ENCODE results near the gene DACH1. TPM values are rescaled to one million over a fixed set of nuclear protein-coding genes. Genes with fewer than 3 reads are reported as not detected.

The DACH1 gene
- total and polyA plus RNA-seq, 2 donors (not counting 3 experiments of a cell fraction or from before 2014, with no cell fraction given) = 8.6 to 28.3 TPM

GRCh38 chr13:71577127-71577526, 289.9 kb downstream of the DACH1 start:
- DNase-seq (ENCODE audit: low read depth, low spot score) = no peak
- CTCF ChIA-PET = no interaction called here
- intact Hi-C loops (cut with micrococcal nuclease) (no loop called here), dilution Hi-C loops (cut with MboI; ENCODE audit: extremely low pct_ligation_motif_present, low sequenced_read_pairs) (no loop called here)
- POLR2A ChIA-PET = no interaction called here
- no TSS peak for BruUV-seq (replicated peaks)
- H3K4me2 ChIP-seq (ENCODE audit: insufficient read depth, low read length) = no peak overlapping the region
- no peak for FAIRE-seq
- H3K4me1 ChIP-seq (ENCODE audit: control insufficient read depth, extremely low read depth, insufficient read depth, low read length) = peaks cover 2% of the 10 kb centered on the region
- H3K27ac ChIP-seq (ENCODE audit: insufficient read depth, low read depth, low read length) = no peak overlapping the region
- H3K9me1 ChIP-seq (replicated peaks; ENCODE audit: control insufficient read depth, extremely low read depth, insufficient read depth, low read length) = no peaks in the 10 kb centered on the region
- H3K79me2 ChIP-seq (ENCODE audit: control insufficient read depth, insufficient read depth, low read length) = no peaks in the 10 kb centered on the region
- H3K9ac ChIP-seq (replicated peaks; ENCODE audit: extremely low read depth, insufficient read depth, low read length) = no peak overlapping the region
- H2AFZ ChIP-seq (ENCODE audit: low read depth, low read length) = peak overlapping the region; percentile 24
- no peaks in the 10 kb centered on the region for H3K27me3 ChIP-seq (ENCODE audit: control insufficient read depth in 2 of 2, insufficient read depth in 2 of 2, low read length in 2 of 2)
- no peaks in the 10 kb centered on the region for H3K9me3 ChIP-seq (replicated peaks; ENCODE audit: control insufficient read depth, insufficient read depth, low read length)
- no peak for TF ChIP-seq MAX (IDR thresholded peaks at IDR 0.05; ENCODE audit: insufficient read depth, insufficient read length)
- TF ChIP-seq JUN (IDR thresholded peaks at IDR 0.05; ENCODE audit: borderline replicate concordance, insufficient read depth, insufficient read length, low read depth) = no peak
- no peak for TF ChIP-seq GATA2 (IDR thresholded peaks at IDR 0.05; ENCODE audit: insufficient read depth, insufficient read length, low read depth, low read length)
- no peak for TF ChIP-seq POLR2A (IDR thresholded peaks at IDR 0.05; ENCODE audit: low read depth, low read length)
- TF ChIP-seq POLR2AphosphoS5 (IDR thresholded peaks at IDR 0.05; ENCODE audit: insufficient read depth, low read depth, low read length) = no peak
- TF ChIP-seq FOS (IDR thresholded peaks at IDR 0.05; ENCODE audit: borderline replicate concordance, insufficient read depth, low read length) = no peak
- TF ChIP-seq MYC (IDR thresholded peaks at IDR 0.05; ENCODE audit: low read depth, low read length) = no peak
- no peak for TF ChIP-seq CTCF (IDR thresholded peaks at IDR 0.05; ENCODE audit: extremely low read depth in 1 of 2, insufficient read depth in 1 of 2, low read depth in 1 of 2, low read length in 2 of 2)
- TF ChIP-seq EZH2 (IDR thresholded peaks at IDR 0.05; ENCODE audit: borderline replicate concordance, low read depth, low read length, severe bottlenecking) = no peak
- H4K20me1 ChIP-seq (replicated peaks; ENCODE audit: control insufficient read depth, extremely low read depth, insufficient read depth, low read length) = no peaks in the 10 kb centered on the region
- no peaks in the 10 kb centered on the region for H3K36me3 ChIP-seq (ENCODE audit: control insufficient read depth in 2 of 2, extremely low read depth in 1 of 2, insufficient read depth in 2 of 2, low read length in 2 of 2)
- H3K4me3 ChIP-seq (replicated peaks in 1 of 3; ENCODE audit: insufficient read depth in 1 of 3, low read depth in 1 of 3, low read length in 3 of 3) = no peak overlapping the region

Measured in endothelial cell of umbilical vein (primary cell).